Keratinocyte (primary cell): Measurements from ENCODE around the gene ARHGEF19. TPM values are rescaled to one million over a fixed set of nuclear protein-coding genes. Genes with fewer than 3 reads are reported as not detected.

Experiments used
- DNase-seq: peaks from one replicate; pipeline ENCODE4 v3.0.0-alpha.2; 2011; ENCODE audit warnings: low read depth, missing footprints, low spot score
- FAIRE-seq: peaks from 2 replicates; lab custom pipeline; 2011; peaks lifted over from hg19 to GRCh38; lab: Jason Lieb, UNC
- H2AFZ ChIP-seq: 2 replicates; pipeline ENCODE4 v1.6.0; 2012; ENCODE audit warnings: low read length, control low read depth, inconsistent platforms; ENCODE audit not compliant: control insufficient read depth
- H3K27ac ChIP-seq: 2 replicates; pipeline ENCODE4 v1.5.1; 2011; ENCODE audit warnings: low read length; ENCODE audit not compliant: control insufficient read depth, insufficient read depth
- H3K27me3 ChIP-seq: 3 replicates; pipeline ENCODE4 v1.6.0; 2011; ENCODE audit warnings: low read length; ENCODE audit not compliant: control insufficient read depth, insufficient read depth; ENCODE audit errors: extremely low read depth
- H3K36me3 ChIP-seq, 2 experiments: 2 replicates in 1 of 2; 3 replicates in 1 of 2; pipeline ENCODE4 v1.5.1; 2011; ENCODE audit warnings: low read length in 2 of 2, mild to moderate bottlenecking in 1 of 2; ENCODE audit not compliant: control insufficient read depth in 2 of 2, insufficient read depth in 2 of 2; ENCODE audit errors: extremely low read depth in 1 of 2
- H3K4me1 ChIP-seq: 3 replicates; pipeline ENCODE4 v1.5.1; 2011; ENCODE audit warnings: low read length; ENCODE audit not compliant: control insufficient read depth, insufficient read depth; ENCODE audit errors: extremely low read depth
- H3K4me2 ChIP-seq: 3 replicates; pipeline ENCODE4 v1.6.0; 2011; ENCODE audit warnings: low read depth, low read length; ENCODE audit not compliant: control insufficient read depth, insufficient read depth; ENCODE audit errors: extremely low read depth
- H3K4me3 ChIP-seq, 3 experiments: fragments of 200-600 bp in 1 of 3; sonication (generic) in 1 of 3; 2 replicates in 2 of 3; 3 replicates in 1 of 3; pipeline ENCODE4 v1.5.1; 2011 to 2016; ENCODE audit warnings: low read length in 3 of 3, mild to moderate bottlenecking in 3 of 3, control low read depth in 2 of 3, inconsistent platforms in 1 of 3, low read depth in 1 of 3, mixed read lengths in 1 of 3, mixed run types in 1 of 3, moderate library complexity in 1 of 3; ENCODE audit not compliant: control insufficient read depth in 2 of 3, insufficient read depth in 2 of 3; ENCODE audit errors: extremely low read depth in 1 of 3
- H3K79me2 ChIP-seq: 2 replicates; pipeline ENCODE4 v1.6.0; 2012; ENCODE audit warnings: low read length; ENCODE audit not compliant: control insufficient read depth, insufficient read depth
- H3K9ac ChIP-seq: 3 replicates; pipeline ENCODE4 v1.6.0; 2011; ENCODE audit warnings: low read length; ENCODE audit not compliant: control insufficient read depth, insufficient read depth; ENCODE audit errors: extremely low read depth
- H3K9me1 ChIP-seq: 3 replicates; pipeline ENCODE4 v1.6.0; 2011; ENCODE audit warnings: low read length; ENCODE audit not compliant: control insufficient read depth, insufficient read depth; ENCODE audit errors: extremely low read depth
- H3K9me3 ChIP-seq: 2 replicates; pipeline ENCODE4 v1.5.1; 2012; ENCODE audit warnings: low read depth, low read length; ENCODE audit not compliant: control insufficient read depth
- H4K20me1 ChIP-seq: 3 replicates; pipeline ENCODE4 v1.6.0; 2011; ENCODE audit warnings: low read length; ENCODE audit not compliant: control insufficient read depth, insufficient read depth; ENCODE audit errors: extremely low read depth
- CTCF ChIP-seq, 3 experiments: IDR thresholded peaks in 1 of 3; conservative IDR thresholded peaks in 1 of 3; optimal IDR thresholded peaks in 1 of 3; 2 replicates in 2 of 3; 3 replicates in 1 of 3; pipeline versions ENCODE3 to v1.5.1; 2011; ENCODE audit warnings: low read length in 3 of 3, mild to moderate bottlenecking in 3 of 3, moderate library complexity in 2 of 3, control low read depth in 1 of 3, inconsistent platforms in 1 of 3; ENCODE audit not compliant: insufficient read depth in 2 of 3; ENCODE audit errors: extremely low read depth in 1 of 3
- EZH2 ChIP-seq: IDR thresholded peaks from one replicate; pipeline ENCODE4 v1.6.1; 2012; ENCODE audit warnings: inconsistent platforms, mild to moderate bottlenecking, low read length, moderate library complexity
- dilution Hi-C: fragments of 300-500 bp; cut with MboI; formaldehyde crosslinking; loops from one replicate; pipeline ENCODE4 v1.7.0; 2020; ENCODE audit warnings: low sequenced_read_pairs; ENCODE audit not compliant: extremely low pct_ligation_motif_present
- polyA plus RNA-seq, 5 experiments: library from polyadenylated mRNA; depleted of rRNA in 3 of 5; stranded (reverse) in 3 of 5; stranded (forward) in 1 of 5; unstranded in 1 of 5; fragments of >200 nt; gene quantifications; 1 replicate in 1 of 5; 2 replicates in 3 of 5; 3 replicates in 1 of 5; pipeline versions ENCODE4 v1.2.1 to v1.2.3, GENCODE V29; 2011 to 2012; ENCODE audit warnings: missing spikeins in 2 of 5, low read depth in 1 of 5, low replicate concordance in 1 of 5

ARHGEF19 gene
- polyA plus RNA-seq, 1 donor (not counting 4 experiments of a cell fraction or from before 2014, with no cell fraction given), result 5.0 TPM

- Histone ChIP-seq H3K9ac (no peak overlapping the region), H2AFZ (no peak overlapping the region), H3K4me1 (peaks cover 65% of the 10 kb centered on the region), H3K9me3 (no peaks in the 10 kb centered on the region), H3K4me3 (no peak overlapping the region), H3K27me3 (no peaks in the 10 kb centered on the region), H4K20me1 (no peaks in the 10 kb centered on the region), H3K4me2 (no peak overlapping the region), H3K27ac (no peak overlapping the region), H3K9me1 (no peaks in the 10 kb centered on the region), H3K36me3 (no peaks in the 10 kb centered on the region), H3K79me2 (no peaks in the 10 kb centered on the region)
- FAIRE-seq (no peak), DNase-seq (no peak)
- dilution Hi-C loops, result no loop called here
- no peak for TF ChIP-seq CTCF (optimal IDR thresholded peaks at IDR 0.05 in 1 of 3, IDR thresholded peaks at IDR 0.05 in 1 of 3, conservative IDR thresholded peaks at IDR 0.05 in 1 of 3; ENCODE audit: extremely low read depth in 1 of 3, insufficient read depth in 2 of 3, low read length in 3 of 3)
- TF ChIP-seq EZH2, result no peak
Observed at GRCh38 chr1:16186655-16187235, 25.7 kb downstream of the ARHGEF19 start.

- H3K4me1 ChIP-seq, result peaks cover 58% of the 10 kb centered on the region
- TF ChIP-seq EZH2 (no peak), CTCF (optimal IDR thresholded peaks at IDR 0.05 in 1 of 3, IDR thresholded peaks at IDR 0.05 in 1 of 3, conservative IDR thresholded peaks at IDR 0.05 in 1 of 3; ENCODE audit: extremely low read depth in 1 of 3, insufficient read depth in 2 of 3, low read length in 3 of 3) (no peak)
- peak overlapping the region; percentile 25 for H3K27ac ChIP-seq
- dilution Hi-C loops, result no loop called here
- H4K20me1 ChIP-seq, result no peaks in the 10 kb centered on the region
- no peaks in the 10 kb centered on the region for H3K27me3 ChIP-seq
- no peak for FAIRE-seq
- peak; percentile 89 for DNase-seq
- H3K4me2 ChIP-seq, result peak overlapping the region; percentile 59
- H3K9me1 ChIP-seq, result no peaks in the 10 kb centered on the region
- H3K36me3 ChIP-seq, result no peaks in the 10 kb centered on the region
- no peak overlapping the region for H3K4me3 ChIP-seq
- peak overlapping the region; percentile 18 for H3K9ac ChIP-seq
- no peaks in the 10 kb centered on the region for H3K9me3 ChIP-seq
- no peaks in the 10 kb centered on the region for H3K79me2 ChIP-seq
- no peak overlapping the region for H2AFZ ChIP-seq
Observed at GRCh38 chr1:16184557-16185303, 27.7 kb downstream of the ARHGEF19 start.
